ENCODE measurements around the gene MAPK8IP3. TPM values are rescaled to one million over a fixed set of nuclear protein-coding genes. Genes with fewer than 3 reads are reported as not detected.

The MAPK8IP3 gene
- total and polyA plus RNA-seq, 9 of the 15 experiments (the other 6 are each of a cell fraction or from before 2014, with no cell fraction given), result 0.17 to 58.7 (median 16.7) TPM

DNA sequence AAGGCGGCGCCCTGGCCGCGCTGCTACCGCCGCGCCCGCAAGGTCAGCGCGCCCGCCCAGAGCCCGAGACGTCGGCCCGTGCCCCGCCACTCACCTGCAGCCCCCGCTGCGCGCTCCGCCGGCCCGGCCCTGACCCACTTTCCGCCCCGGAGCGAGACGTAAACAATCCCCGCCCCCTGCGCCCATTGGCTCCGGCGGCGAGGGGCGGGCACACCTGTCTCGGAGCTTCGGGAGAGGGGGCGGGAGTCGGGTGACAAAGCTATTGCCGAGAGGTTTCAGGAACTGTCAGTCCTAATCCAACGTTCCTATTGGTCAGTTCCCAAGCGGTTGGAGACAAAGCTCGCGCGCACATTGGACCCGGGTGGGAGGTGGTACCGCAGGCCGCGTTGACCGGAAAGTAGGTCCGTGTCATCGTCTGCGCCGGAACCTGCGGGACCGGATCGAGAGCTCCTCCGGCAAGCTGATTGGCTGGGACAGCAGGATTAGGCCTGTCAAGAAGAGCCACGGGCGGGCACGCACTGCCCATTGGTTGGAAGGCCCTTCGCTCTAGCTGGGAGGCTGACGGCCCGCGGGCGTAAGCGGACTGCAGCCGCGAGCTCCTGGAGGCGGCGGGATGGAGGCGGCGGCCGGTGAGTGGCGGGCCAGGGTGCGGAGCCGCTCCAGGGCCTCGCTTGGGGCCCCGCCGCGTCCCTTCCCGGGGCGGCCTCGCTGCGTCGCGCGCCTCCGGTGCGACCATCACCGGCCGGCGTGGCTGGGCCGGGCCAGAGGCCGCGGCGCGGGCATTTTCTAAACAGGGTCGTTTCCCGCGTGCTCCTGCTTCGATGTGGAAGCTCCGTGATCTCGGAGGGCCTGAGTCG is 76.6 kb downstream of the MAPK8IP3 start, which contains the start of the genes NUBP2 and SPSB3 (continued):
- TF ChIP-seq RFX5 (IDR thresholded peaks at IDR 0.05; ENCODE audit: low read depth, low read length), result no peak
- TF ChIP-seq ELF2 (CRISPR knock-in tag; IDR thresholded peaks at IDR 0.05), result no peak
- TF ChIP-seq, protein P1, sequence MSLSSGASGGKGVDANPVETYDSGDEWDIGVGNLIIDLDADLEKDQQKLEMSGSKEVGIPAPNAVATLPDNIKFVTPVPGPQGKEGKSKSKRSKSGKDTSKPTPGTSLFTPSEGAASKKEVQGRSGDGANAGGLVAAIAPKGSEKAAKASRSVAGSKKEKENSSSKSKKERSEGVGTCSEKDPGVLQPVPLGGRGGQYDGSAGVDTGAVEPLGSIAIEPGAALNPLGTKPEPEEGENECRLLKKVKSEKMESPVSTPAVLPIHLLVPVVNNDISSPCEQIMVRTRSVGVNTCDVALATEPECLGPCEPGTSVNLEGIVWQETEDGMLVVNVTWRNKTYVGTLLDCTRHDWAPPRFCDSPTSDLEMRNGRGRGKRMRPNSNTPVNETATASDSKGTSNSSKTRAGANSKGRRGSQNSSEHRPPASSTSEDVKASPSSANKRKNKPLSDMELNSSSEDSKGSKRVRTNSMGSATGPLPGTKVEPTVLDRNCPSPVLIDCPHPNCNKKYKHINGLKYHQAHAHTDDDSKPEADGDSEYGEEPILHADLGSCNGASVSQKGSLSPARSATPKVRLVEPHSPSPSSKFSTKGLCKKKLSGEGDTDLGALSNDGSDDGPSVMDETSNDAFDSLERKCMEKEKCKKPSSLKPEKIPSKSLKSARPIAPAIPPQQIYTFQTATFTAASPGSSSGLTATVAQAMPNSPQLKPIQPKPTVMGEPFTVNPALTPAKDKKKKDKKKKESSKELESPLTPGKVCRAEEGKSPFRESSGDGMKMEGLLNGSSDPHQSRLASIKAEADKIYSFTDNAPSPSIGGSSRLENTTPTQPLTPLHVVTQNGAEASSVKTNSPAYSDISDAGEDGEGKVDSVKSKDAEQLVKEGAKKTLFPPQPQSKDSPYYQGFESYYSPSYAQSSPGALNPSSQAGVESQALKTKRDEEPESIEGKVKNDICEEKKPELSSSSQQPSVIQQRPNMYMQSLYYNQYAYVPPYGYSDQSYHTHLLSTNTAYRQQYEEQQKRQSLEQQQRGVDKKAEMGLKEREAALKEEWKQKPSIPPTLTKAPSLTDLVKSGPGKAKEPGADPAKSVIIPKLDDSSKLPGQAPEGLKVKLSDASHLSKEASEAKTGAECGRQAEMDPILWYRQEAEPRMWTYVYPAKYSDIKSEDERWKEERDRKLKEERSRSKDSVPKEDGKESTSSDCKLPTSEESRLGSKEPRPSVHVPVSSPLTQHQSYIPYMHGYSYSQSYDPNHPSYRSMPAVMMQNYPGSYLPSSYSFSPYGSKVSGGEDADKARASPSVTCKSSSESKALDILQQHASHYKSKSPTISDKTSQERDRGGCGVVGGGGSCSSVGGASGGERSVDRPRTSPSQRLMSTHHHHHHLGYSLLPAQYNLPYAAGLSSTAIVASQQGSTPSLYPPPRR (CRISPR knock-in tag; IDR thresholded peaks at IDR 0.05; ENCODE audit: borderline replicate concordance), result no peak
- no peak for TF ChIP-seq NFATC3 (IDR thresholded peaks at IDR 0.05)
- TF ChIP-seq ZNF77 (CRISPR knock-in tag; IDR thresholded peaks at IDR 0.05), result no peak
- TF ChIP-seq, protein P2, sequence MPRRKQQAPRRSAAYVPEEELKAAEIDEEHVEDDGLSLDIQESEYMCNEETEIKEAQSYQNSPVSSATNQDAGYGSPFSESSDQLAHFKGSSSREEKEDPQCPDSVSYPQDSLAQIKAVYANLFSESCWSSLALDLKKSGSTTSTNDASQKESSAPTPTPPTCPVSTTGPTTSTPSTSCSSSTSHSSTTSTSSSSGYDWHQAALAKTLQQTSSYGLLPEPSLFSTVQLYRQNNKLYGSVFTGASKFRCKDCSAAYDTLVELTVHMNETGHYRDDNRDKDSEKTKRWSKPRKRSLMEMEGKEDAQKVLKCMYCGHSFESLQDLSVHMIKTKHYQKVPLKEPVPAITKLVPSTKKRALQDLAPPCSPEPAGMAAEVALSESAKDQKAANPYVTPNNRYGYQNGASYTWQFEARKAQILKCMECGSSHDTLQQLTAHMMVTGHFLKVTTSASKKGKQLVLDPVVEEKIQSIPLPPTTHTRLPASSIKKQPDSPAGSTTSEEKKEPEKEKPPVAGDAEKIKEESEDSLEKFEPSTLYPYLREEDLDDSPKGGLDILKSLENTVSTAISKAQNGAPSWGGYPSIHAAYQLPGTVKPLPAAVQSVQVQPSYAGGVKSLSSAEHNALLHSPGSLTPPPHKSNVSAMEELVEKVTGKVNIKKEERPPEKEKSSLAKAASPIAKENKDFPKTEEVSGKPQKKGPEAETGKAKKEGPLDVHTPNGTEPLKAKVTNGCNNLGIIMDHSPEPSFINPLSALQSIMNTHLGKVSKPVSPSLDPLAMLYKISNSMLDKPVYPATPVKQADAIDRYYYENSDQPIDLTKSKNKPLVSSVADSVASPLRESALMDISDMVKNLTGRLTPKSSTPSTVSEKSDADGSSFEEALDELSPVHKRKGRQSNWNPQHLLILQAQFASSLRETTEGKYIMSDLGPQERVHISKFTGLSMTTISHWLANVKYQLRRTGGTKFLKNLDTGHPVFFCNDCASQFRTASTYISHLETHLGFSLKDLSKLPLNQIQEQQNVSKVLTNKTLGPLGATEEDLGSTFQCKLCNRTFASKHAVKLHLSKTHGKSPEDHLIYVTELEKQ (CRISPR knock-in tag; IDR thresholded peaks at IDR 0.05), result no peak
- no peak for TF ChIP-seq FUS (optimal IDR thresholded peaks at IDR 0.05; ENCODE audit: low read depth, low read length)
- TF ChIP-seq SIX5 (IDR thresholded peaks at IDR 0.05; ENCODE audit: borderline replicate concordance in 1 of 2, insufficient read depth in 1 of 2, low read depth in 1 of 2, low read length in 2 of 2), result no peak; a peak in 1 of 4 replicates
- TF ChIP-seq SMAD4 (CRISPR knock-in tag; conservative IDR thresholded peaks at IDR 0.05), result peak; percentile 75
- peak; percentile 93 for TF ChIP-seq SIN3B (IDR thresholded peaks at IDR 0.05; ENCODE audit: low read depth)
- TF ChIP-seq, protein P3, sequence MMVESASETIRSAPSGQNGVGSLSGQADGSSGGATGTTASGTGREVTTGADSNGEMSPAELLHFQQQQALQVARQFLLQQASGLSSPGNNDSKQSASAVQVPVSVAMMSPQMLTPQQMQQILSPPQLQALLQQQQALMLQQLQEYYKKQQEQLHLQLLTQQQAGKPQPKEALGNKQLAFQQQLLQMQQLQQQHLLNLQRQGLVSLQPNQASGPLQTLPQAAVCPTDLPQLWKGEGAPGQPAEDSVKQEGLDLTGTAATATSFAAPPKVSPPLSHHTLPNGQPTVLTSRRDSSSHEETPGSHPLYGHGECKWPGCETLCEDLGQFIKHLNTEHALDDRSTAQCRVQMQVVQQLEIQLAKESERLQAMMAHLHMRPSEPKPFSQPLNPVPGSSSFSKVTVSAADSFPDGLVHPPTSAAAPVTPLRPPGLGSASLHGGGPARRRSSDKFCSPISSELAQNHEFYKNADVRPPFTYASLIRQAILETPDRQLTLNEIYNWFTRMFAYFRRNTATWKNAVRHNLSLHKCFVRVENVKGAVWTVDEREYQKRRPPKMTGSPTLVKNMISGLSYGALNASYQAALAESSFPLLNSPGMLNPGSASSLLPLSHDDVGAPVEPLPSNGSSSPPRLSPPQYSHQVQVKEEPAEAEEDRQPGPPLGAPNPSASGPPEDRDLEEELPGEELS (CRISPR knock-in tag; IDR thresholded peaks at IDR 0.05; ENCODE audit: borderline replicate concordance), result no peak; the same call in 1 of the 2 replicates
